NOMO-1 treated with DMSO at 0.1 percent for 48 hours (cell line): ENCODE measurements around the gene RNF213.

ENCODE experiments used
- DNase-seq: peaks from one replicate; lab custom pipeline; 2025; ENCODE audit not compliant: unreplicated experiment; lab: John Stamatoyannopoulos, UW

Gene RNF213

DNA sequence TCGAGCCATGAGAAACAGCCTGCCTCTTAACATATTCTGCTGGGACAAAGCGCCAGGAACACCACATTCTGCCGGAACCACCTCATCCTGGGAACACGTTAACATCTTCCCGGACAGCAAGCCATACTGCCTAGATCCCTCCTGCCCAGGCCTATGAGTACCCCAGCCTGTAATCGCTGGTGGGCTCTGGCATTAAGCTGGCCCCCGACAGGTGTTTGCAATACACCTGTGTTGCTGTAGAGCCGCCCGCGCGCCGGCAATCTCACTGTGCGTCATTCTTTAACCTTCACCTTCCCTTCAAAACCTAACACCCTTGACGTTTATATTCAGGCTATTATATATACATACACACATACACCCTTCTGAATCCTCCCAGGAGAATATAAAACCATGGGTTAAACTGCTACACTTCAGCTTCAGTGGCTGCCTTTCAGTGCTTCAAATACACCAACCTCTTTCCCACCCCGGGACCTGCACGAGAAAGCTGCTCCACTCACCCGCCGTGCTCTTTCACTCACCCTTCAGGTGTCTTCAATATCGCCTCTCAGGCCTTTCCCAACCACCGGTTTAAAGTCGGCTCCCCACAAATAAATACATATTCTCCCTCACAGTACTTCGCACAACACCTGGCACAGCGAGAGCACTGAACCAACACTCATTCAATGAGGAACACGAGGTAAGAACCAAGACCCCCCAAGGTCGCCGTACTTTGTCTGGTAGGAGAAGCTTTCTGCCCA is 153.3 kb downstream of the RNF213 start:
- no peak for DNase-seq

DNA sequence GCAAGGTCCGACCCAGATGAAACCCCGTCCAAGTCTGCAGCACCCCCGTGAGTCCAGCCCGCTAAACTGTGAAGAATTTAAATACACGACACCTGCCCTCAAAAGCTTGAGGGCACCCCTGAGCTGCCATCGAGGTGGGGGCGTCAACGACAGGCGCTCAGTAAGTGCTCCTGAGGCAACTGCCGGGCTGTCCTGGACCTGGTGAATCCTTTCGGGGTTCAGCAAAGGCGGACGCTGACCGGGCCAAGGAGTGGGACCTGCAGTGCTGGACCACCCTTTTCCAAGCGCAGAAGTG is 153.8 kb downstream of the RNF213 start:
- DNase-seq, result no peak

DNA sequence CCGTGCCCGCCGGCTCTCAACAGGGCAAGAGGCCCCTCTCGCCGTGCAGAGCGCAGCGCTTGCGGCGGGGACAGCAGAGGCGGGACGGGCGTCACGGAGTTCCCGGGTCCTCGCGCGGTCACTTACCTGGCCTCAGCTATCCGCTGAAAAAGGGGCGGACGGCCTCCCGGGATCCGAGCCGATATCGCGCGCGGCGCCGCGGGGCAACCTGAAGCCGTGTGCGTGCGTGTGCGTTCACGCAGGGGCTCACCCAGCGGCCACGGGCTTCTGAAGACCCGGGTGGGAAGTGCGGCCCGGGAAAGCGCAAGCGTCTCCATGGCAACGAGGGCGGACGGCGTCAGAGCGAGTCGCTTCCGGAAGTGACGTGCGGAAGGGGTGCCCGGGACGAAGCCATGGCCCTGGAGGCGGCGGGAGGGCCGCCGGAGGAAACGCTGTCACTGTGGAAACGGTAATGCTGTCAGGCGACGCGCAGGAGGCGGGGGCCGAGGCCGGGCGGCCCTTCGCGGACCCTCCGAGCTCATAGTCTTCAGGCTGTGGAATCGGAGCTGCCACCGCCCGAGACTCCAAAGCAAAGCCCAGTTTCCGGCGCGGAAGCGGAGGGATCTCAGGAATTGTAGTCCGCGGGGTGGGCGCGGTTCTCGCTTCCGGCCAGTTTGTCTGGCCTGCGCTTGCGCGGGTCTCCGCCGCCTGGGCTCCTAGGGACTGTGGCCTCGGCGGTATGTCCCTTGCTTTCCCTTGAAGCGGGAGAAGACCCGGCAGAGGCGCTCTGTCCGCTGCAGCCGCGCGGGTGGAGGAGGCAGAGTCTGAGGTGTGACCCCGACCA is 154.4 kb downstream of the RNF213 start, which contains the start of gene ENDOV:
ENDOV (plus strand) TSS at position 365 of the 823 bp plus-strand sequence; CDS start at position 393, 28 bp downstream.
- DNase-seq, result peak; percentile 92

DNA sequence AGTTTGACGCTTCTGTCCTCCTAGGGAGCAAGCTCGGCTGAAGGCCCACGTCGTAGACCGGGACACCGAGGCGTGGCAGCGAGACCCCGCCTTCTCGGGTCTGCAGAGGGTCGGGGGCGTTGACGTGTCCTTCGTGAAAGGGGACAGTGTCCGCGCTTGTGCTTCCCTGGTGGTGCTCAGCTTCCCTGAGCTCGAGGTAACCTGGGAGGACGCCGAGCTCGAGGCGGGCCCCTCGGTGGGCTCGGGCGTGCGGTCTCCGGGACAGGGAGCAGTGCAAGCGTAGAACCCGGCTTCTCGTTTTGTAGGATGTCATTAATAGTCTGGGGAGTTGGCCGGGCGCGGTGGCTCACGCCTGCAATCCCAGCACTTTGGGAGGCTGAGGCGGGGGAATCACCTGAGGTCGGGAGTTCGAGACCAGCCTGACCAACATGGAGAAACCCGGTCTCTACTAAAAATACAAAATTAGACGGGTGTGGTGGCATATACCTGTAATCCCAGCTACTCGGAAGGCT is 155.0 kb downstream of the RNF213 start:
- no peak for DNase-seq

DNA sequence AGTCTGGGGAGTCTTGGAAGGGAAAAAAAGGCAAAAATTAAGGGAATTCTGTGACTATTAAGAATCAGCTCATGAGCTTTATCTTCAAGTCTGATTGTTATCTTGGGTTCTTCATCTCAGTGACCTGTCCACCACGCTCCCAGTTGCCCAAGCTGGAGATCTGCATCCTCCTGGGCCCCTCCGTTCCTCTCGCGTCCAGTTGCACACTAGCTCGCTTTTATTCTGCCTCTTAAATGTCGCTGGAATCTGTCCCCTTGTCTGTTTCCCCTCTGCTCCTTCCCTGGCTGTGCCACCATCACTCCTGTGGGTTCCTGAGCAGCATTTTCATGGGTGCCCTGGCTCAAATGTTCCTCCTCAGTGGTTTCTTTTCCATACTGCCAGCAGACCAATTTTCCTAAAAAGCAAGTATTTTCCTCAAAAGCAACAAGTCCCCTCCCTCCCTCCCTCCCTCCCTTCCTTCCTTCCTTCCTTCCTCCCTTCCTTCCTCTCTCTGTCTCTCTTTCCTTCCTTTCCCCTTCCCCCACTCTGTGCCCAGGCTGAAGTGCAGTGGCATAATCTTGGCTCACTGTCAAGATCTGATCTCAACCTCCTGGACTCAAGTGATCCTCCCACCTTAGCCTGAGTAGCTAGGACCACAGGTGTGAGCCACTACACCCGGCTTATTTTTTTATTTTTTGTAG is 155.7 kb downstream of the RNF213 start:
- no peak for DNase-seq

DNA sequence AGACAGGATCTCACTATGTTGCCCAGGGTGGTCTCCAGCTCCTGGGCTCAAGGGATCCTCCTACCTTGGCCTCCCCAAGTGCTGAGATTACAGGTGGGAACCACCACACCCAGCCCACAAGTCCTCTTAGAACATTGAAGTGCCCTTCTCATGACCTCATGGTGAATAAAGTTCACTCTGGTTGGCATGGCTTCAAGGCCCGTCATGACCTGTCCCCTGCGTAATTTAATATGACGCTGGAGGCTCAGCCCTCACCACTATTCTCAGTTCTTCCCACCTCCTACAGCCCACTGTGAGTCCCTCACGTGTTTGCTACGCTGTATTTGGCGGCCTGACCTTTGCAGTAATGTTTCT is 156.3 kb downstream of the RNF213 start:
- DNase-seq, result no peak

DNA sequence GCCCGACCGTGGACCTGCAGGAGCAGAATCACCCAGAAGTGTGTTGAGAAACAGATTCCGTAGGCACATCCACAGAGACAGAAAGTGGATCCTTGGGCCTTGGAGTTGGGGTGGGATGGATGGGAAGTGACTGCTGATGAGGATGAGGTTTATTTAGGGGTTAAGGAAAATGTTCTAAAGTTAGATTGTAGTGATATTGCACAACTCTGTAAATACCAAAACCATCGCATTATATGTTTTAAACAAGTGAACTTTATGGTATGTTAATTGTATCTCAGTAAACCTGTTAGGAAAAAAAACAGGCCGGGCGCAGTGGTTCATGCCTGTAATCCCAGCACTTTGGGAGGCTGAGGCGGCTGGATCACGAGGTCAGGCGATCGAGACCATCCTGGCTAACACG is 157.9 kb downstream of the RNF213 start:
- DNase-seq, result no peak

DNA sequence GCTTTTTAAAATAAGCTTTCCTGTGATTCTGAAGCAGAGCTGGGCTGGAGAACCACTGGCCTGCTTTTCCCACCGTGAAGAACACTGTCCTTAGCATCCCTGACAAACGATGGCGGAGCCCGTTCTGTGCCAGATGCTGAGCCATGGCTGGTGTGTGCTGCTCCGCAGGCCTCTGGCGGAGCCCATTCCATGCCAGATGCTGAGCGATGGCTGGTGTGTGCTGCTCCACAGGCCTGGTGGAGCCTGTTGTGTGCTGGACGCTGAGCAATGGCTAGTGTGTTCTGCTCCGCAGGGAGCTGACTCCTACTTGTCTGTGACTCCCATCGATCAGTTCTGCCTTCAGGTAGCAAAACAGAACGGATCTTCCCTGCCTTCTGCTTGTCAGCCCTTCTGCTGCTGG is 158.6 kb downstream of the RNF213 start:
- no peak for DNase-seq

DNA sequence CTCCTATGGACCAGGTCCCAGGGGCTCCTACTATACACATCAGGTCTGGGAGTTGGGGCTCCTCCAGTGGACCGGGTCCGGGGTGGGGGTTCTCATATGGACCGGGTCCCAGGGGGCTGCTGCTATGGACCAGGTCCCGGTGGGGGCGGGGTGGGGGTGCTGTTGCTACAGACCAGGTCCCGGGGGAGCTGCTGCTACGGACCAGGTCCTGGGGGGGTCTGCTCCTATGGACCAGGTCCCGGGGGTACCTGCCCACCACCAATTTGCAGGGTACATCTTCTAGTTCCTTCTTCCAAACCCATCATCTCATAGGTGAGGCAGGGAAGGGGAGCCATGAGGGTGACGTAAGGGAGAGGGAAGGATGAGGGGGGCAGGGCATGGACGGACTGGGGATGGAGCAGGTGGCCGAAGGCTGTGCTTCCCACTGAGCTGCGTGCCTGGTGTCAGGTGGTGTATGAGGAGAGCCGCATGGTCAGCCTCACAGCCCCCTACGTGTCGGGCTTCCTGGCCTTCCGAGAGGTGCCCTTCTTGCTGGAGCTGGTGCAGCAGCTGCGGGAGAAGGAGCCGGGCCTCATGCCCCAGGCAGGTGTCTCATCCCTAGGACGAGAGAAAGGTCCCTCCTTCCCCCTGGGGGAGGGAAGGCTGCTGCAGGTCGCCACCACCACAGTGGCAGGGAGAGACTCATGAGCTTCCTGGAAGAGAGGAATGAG is 160.9 kb downstream of the RNF213 start:
- no peak for DNase-seq

DNA sequence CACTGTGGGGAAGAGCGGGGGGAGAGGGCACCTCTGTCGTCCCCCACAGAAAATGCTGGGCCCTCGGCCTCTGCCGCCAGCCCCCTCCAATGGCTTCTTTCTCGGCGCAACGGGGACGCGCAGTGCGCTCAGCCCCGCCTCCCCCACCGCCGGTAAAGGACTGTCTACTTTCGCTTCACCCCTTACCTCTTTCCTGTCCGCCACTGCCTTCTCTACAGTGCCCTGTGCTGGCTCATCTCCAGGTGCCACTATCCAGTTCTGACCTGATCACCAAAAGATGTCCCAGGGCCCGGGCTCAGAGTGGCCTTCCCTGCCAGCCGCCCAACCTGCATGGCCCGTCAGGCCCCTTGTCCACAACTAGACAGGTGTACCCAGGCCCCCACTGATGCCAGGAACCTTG is 161.6 kb downstream of the RNF213 start:
- no peak for DNase-seq

DNA sequence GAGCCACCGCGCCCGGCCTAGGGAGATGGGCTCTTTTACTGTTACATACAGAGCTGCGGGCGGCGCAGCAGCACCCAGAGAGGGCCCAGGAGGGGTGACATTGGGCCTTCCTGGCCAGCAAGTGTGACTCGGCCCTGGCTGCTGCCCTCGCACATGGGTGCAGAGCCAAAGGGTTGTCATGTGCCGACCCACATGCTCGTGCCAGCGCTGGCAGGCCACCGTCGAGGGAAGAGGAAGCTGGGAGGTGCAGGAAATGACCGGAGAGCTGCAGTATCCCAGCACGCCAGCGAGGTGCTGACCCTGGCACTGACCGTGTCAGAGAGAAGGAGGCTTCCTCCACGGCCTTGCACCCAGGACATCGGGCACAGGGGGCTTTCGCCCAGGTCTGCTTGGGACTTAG is 162.3 kb downstream of the RNF213 start:
- DNase-seq, result no peak

DNA sequence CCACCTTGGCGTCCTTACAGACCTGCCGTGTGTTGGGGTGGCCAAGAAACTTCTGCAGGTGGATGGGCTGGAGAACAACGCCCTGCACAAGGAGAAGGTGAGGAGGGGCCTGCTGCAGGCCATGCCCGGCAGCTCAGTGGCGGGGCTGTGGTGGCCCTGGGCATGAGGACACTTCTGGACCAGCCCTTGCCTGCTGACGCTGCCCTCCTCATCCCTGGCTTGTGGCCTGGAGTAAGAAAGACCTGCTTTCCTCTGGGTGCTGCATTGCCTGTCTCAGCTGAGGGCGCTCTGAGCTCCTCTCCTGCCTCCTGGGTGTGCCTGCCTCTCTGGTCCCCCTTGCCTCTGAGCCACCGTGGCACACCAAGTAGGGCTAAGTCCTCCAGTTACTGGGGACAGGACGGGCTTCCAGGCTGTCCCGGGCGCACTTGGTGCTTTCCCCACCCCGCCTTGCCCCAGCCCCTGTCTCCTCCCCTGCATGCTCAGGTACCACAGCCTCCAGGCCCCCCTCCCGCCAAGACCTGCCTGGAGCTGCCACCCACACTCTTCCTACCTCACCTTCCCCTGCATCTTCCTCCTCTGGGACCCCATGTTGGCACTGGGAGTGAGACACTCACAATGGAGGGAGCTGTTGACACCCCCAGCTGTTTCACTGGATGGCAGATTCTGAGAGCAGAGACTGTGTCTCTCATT is 163.0 kb downstream of the RNF213 start:
- no peak for DNase-seq

DNA sequence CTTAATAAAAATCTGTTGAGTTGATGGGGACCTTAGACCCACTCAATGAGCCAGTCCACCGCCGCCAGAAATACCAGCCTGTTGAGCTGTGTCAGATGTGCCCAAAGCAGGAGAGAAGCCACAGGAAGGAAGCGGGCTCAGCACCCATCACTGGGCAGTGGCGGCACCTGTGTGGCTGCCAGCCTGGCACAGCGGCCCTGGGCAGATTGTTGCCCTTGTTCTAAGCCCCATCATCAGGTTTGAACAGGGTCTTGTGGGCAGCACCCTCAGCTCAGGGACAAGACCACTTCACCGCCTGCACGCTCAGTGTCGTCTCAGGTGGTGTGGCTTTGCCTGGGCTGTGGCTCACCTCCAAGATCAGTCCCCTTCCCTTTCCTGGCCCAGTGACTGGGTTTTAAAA is 163.6 kb downstream of the RNF213 start:
- no peak for DNase-seq

DNA sequence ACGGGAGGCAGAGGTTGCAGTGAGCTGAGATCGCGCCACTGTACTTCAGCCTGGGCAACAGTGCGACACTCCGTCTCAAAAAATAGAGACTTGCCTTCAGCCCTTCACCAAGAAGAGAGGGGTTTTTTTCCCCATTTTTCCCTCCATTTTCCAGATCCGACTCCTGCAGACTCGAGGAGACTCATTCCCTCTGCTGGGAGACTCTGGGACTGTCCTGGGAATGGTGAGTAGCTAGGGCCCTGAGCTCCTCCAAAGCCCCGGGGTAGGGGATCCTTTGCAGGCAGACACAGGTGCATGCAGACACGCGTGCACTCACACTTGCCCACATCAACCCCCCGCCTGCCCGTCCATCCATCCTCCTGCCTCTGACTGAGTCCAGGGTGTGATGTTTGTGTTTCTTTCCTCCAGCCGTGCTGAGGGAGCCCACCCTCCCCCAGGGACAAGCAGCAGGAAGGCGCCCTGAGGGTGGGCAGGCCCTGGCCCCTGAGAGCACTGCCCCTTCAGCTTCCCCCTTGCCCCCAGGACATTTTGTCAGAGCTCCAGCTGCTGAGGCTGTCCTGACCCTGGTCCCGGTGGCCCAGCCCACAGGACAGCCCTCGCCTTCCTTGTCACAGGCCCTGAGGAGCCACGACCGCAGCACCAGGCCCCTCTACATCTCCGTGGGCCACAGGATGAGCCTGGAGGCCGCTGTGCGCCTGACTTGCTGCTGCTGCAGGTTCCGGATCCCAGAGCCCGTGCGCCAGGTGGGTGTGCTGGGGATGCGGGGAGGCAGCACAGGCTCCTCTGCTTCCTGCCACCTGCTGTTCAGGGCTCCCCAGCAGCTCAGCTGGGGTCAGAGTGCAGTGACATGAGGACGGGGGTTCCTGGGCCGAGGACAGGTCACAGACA is 164.5 kb downstream of the RNF213 start:
- no peak for DNase-seq

DNA sequence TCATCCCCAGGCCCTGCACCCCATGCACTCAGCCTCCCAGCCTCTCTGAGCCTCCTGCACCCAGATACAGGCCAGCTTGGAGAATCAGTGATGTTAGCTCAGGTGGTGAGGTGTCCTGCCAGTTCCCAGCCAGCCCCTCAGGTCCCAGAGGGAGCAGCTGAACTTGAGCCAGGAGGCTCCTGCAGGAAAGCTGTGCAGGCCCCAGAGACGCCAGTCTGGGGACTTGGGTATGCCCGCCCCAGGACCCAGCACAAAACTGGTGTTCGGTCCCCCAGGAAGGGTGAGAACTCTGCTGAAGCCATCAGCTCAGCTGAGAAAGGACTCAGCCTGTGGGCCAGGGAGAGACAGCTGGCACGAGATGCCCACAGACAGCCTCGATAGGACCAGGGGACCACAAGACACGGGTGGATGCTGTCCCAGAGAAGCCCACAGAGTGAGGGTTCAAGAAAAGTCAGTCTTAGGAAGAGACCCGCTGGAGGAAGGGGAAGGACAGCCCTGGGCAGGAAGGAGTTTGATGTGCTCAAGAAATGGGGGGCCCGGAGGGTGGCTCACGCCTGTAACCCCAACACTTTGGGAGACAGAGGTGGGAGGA is 165.3 kb downstream of the RNF213 start:
- no peak for DNase-seq

DNA sequence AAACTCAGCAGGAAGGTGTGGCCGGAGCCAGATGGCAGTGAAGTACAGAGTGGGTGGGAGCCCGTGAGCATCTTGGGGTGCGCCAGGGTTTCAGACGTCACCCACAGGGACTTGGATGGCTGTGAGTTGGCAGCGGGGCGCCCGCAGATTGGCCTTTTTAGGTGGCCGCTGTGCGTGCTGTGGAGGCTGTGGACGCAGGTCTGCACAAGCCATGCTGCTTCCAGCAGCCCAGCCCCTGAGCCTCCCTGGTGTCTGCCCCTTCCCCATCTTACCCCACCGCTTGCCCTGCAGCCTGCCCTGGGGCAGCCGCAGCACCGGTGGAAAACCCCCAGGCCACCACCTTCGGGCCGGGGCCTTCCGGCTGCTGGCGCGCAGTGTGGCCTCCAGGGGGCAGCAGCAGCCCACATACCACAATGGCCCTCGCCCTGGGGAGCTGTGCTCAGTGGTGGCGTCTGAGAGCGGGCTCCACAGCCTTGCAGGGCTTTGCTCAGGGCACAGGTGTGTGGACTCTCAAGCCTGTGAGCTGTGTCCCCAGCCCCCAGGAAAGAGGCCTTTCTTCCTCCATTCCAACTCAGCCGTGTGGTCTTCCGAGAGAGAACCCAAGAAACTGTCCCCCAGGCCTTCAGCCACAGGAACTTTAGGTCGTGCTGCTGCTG is 166.1 kb downstream of the RNF213 start:
- DNase-seq, result peak; percentile 52

DNA sequence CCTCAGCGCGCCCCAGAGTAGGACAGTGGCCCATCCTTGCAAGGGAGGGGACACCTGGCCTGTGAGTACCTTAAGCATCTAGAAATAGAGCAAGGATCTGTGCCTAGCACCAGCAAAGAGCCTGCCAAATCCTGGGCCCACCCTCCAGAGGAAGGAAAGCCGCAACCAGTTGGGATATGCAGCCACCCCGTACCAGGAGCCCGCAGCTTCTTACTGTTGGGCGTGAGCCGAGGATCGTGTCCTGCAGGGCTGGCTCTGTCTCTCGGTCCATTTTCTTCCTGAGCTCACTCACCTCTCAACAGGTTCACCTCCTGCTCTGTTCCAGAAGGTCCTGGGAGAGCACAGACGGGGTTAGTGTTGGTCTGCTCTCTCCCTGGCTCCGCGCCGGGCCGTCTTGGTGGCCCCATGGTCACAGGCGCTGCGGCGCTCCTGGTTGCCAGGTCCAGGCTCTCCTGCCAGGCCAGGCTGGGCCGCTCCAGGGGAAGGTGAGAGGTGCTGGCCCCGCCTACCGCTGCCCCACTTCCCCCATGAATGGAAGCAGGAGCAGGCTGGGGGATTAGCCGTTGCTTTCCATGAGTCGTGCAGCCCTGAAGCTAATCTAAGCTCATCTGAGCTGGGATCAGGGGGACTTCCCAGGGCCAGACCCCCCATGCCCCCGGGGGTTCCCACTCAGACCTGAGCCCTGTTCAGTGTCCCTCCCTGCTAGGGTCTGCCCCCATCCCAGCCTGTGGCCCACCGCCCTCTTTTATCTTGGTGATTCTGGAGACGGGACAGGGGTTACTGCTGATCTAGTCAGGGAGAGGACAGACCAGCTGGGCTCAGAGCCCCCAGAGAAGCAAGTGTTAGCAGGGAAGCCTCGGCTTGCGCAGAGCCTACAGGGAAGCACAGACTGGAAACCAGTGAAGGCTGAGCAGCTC is 167.0 kb downstream of the RNF213 start:
- no peak for DNase-seq

DNA sequence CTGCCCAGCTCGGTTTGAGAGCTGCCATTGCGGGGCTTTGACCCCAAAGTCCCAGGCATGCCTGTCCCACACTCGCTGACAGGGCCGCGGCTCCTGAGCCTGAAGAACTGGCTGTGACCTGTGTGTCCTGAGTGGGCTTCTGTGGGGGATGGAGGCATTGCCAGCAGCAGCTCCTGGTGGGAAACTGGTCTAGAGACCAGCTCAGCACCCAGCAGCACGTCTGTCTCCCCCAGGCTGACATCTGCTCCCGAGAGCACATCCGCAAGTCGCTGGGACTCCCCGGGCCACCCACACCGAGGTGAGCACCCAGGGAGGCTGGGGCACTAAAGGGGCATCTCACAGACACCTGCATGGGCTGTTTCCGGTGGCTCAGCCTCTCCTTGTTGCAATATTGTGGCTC is 167.7 kb downstream of the RNF213 start:
- no peak for DNase-seq
